Endothelial cell of umbilical vein (primary cell): Measurements from ENCODE around the gene CILP. TPM values are rescaled to one million over a fixed set of nuclear protein-coding genes. Genes with fewer than 3 reads are reported as not detected.

Experiments
- BruUV-seq: library from RNA; stranded (reverse); fragments of 400-500 nt; replicated peaks from 2 replicates; lab custom pipeline; 2021; lab: Mats Ljungman, UMichigan
- CTCF ChIA-PET: fragments of 300-600, 350-600 bp; sonication (Branson Sonifier 250); formaldehyde crosslinking; loops from one replicate; lab custom pipeline; 2021; ENCODE audit warnings: antibody characterized with exemption, inconsistent platforms; lab: Charles Lee
- POLR2A ChIA-PET: fragments of 300-600, 350-600 bp; sonication (Branson Sonifier 250); formaldehyde crosslinking; loops from one replicate; lab custom pipeline; 2021; ENCODE audit warnings: antibody characterized with exemption, inconsistent platforms; lab: Charles Lee
- DNase-seq: peaks from one replicate; pipeline ENCODE4 v3.0.0-alpha.2; 2011; ENCODE audit warnings: low read depth, low spot score
- FAIRE-seq: peaks from 2 replicates; lab custom pipeline; 2011; peaks lifted over from hg19 to GRCh38; lab: Jason Lieb, UNC
- H2AFZ ChIP-seq: 2 replicates; pipeline ENCODE4 v1.6.0; 2012; ENCODE audit warnings: low read depth, low read length, control low read depth, inconsistent platforms
- H3K27ac ChIP-seq: 2 replicates; pipeline ENCODE4 v1.5.1; 2011; ENCODE audit warnings: low read depth, mild to moderate bottlenecking, control low read depth, low read length, moderate library complexity; ENCODE audit not compliant: insufficient read depth
- H3K27me3 ChIP-seq, 2 experiments: 2 replicates each; pipeline versions ENCODE4 v1.6.0 to v1.6.1; 2011; ENCODE audit warnings: low read length in 2 of 2, mixed read lengths in 1 of 2; ENCODE audit not compliant: control insufficient read depth in 2 of 2, insufficient read depth in 2 of 2
- H3K36me3 ChIP-seq, 2 experiments: 2 replicates in 1 of 2; 3 replicates in 1 of 2; pipeline ENCODE4 v1.5.1; 2011; ENCODE audit warnings: low read length in 2 of 2, mild to moderate bottlenecking in 1 of 2, moderate library complexity in 1 of 2; ENCODE audit not compliant: control insufficient read depth in 2 of 2, insufficient read depth in 2 of 2; ENCODE audit errors: extremely low read depth in 1 of 2
- H3K4me1 ChIP-seq: 3 replicates; pipeline ENCODE4 v1.5.1; 2011; ENCODE audit warnings: mild to moderate bottlenecking, low read length; ENCODE audit not compliant: control insufficient read depth, insufficient read depth; ENCODE audit errors: extremely low read depth
- H3K4me2 ChIP-seq: 2 replicates; pipeline ENCODE4 v1.6.1; 2011; ENCODE audit warnings: low read length, control low read depth, mixed read lengths; ENCODE audit not compliant: insufficient read depth
- H3K4me3 ChIP-seq, 3 experiments: fragments of 200-600 bp in 1 of 3; sonication (generic), shearing (Covaris generic) in 1 of 3; replicated peaks in 1 of 3; 2 replicates each; pipeline ENCODE4 v1.5.1; 2011 to 2016; ENCODE audit warnings: control low read depth in 3 of 3, low read length in 3 of 3, mild to moderate bottlenecking in 2 of 3, inconsistent platforms in 1 of 3, low read depth in 1 of 3, moderate library complexity in 1 of 3; ENCODE audit not compliant: insufficient read depth in 1 of 3
- H3K79me2 ChIP-seq: 2 replicates; pipeline ENCODE4 v1.6.0; 2012; ENCODE audit warnings: low read length, inconsistent platforms; ENCODE audit not compliant: control insufficient read depth, insufficient read depth
- H3K9ac ChIP-seq: replicated peaks from 2 replicates; pipeline ENCODE3; 2011; ENCODE audit warnings: low read length, control low read depth; ENCODE audit not compliant: insufficient read depth; ENCODE audit errors: extremely low read depth
- H3K9me1 ChIP-seq: replicated peaks from 3 replicates; pipeline ENCODE4 v1.6.0; 2011; ENCODE audit warnings: mild to moderate bottlenecking, low read length; ENCODE audit not compliant: control insufficient read depth, insufficient read depth; ENCODE audit errors: extremely low read depth
- H3K9me3 ChIP-seq: replicated peaks from 2 replicates; pipeline ENCODE4 v1.5.1; 2012; ENCODE audit warnings: low read length, inconsistent platforms; ENCODE audit not compliant: control insufficient read depth, insufficient read depth
- H4K20me1 ChIP-seq: replicated peaks from 2 replicates; pipeline ENCODE3; 2011; ENCODE audit warnings: mild to moderate bottlenecking, low read length; ENCODE audit not compliant: control insufficient read depth, insufficient read depth; ENCODE audit errors: extremely low read depth
- EZH2 ChIP-seq: IDR thresholded peaks from 2 replicates; pipeline ENCODE4 v1.6.1; 2012; ENCODE audit warnings: borderline replicate concordance, low read depth, mild to moderate bottlenecking, moderate library complexity, low read length, inconsistent platforms; ENCODE audit not compliant: severe bottlenecking
- FOS ChIP-seq: IDR thresholded peaks from 2 replicates; pipeline ENCODE4 v1.6.1; 2011; ENCODE audit warnings: mild to moderate bottlenecking, low read length, moderate library complexity, borderline replicate concordance; ENCODE audit not compliant: insufficient read depth
- GATA2 ChIP-seq: IDR thresholded peaks from 2 replicates; pipeline ENCODE4 v1.7.0; 2011; ENCODE audit warnings: low read depth, mild to moderate bottlenecking, moderate library complexity, mixed read lengths, low read length; ENCODE audit not compliant: insufficient read length, insufficient read depth
- JUN ChIP-seq: IDR thresholded peaks from 2 replicates; pipeline ENCODE4 v1.6.1; 2011; ENCODE audit warnings: borderline replicate concordance, low read depth; ENCODE audit not compliant: insufficient read length, insufficient read depth
- MYC ChIP-seq: IDR thresholded peaks from one replicate; pipeline ENCODE4 v1.6.1; 2011; ENCODE audit warnings: mild to moderate bottlenecking, low read depth, low read length
- POLR2AphosphoS5 ChIP-seq: IDR thresholded peaks from 2 replicates; pipeline ENCODE4 v1.6.1; 2012; ENCODE audit warnings: low read depth, mild to moderate bottlenecking, control low read depth, low read length, moderate library complexity; ENCODE audit not compliant: insufficient read depth
- dilution Hi-C: fragments of 300-500 bp; cut with MboI; formaldehyde crosslinking; loops from one replicate; pipeline ENCODE4 v1.15.0; 2019; ENCODE audit warnings: low sequenced_read_pairs; ENCODE audit not compliant: extremely low pct_ligation_motif_present
- intact Hi-C: fragments of 100-400 bp; cut with micrococcal nuclease; formaldehyde crosslinking; loops from one replicate; pipeline ENCODE4 v1.10.0; 2022
- polyA plus RNA-seq, 4 experiments: library from polyadenylated mRNA; depleted of rRNA in 3 of 4; stranded (reverse) in 3 of 4; unstranded in 1 of 4; fragments of >200 nt; gene quantifications; 2 replicates each; pipeline versions ENCODE4 v1.2.1 to v1.2.3, GENCODE V29; 2011 to 2012; ENCODE audit warnings: missing spikeins in 1 of 4
- total RNA-seq: library from RNA; stranded (reverse); gene quantifications from 2 replicates; pipeline ENCODE4 v1.2.3, GENCODE V29; 2021
- TF ChIP-seq, protein P1 (sequence below), 2 donors: IDR thresholded peaks; 1 replicate in 1 of 2; 2 replicates in 1 of 2; pipeline ENCODE4 v1.5.1; 2011; ENCODE audit warnings: low read length in 2 of 2, mild to moderate bottlenecking in 2 of 2, moderate library complexity in 2 of 2, control low read depth in 1 of 2, inconsistent platforms in 1 of 2, low read depth in 1 of 2; ENCODE audit not compliant: insufficient read depth in 1 of 2; ENCODE audit errors: extremely low read depth in 1 of 2
- TF ChIP-seq, protein P2 (sequence below): IDR thresholded peaks from 2 replicates; pipeline ENCODE4 v1.6.1; 2011; ENCODE audit not compliant: insufficient read depth, insufficient read length

The CILP gene
- total and polyA plus RNA-seq, 2 donors (not counting 3 experiments of a cell fraction or from before 2014, with no cell fraction given): 0.01 TPM; not detected in 1

DNA sequence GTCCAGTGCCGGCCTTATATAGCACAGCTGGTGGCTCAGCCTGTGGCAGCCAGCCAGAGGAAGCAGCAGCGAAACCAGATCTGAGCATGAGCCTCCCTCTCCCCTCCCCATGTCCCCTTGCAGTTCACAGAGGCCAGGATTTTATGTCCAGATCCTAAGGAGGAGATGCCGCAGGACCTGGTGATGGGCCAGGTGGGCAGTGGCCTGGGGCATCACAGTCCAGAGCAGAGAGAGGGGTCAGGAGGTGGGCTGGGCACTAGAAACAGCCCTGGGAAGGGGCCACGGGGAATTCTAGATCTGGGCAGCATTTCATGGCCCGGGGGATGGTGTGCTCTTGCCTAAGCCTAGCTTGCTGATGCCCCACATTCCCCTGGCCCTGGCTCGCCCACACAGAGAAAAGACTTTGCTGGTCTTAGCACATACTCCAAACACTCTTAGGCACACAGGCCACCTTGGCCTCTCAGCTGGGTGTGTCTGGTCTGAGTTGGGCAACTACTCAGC lies 259 bp upstream of the CILP start:
- H3K9me3 ChIP-seq: no peaks in the 10 kb centered on the region
- peaks cover 0 to 8% of the 10 kb centered on the region in 2 experiments for H3K27me3 ChIP-seq
- TF ChIP-seq GATA2: no peak
- TF ChIP-seq FOS: no peak
- no peak for TF ChIP-seq POLR2AphosphoS5
- TF ChIP-seq, protein P1, sequence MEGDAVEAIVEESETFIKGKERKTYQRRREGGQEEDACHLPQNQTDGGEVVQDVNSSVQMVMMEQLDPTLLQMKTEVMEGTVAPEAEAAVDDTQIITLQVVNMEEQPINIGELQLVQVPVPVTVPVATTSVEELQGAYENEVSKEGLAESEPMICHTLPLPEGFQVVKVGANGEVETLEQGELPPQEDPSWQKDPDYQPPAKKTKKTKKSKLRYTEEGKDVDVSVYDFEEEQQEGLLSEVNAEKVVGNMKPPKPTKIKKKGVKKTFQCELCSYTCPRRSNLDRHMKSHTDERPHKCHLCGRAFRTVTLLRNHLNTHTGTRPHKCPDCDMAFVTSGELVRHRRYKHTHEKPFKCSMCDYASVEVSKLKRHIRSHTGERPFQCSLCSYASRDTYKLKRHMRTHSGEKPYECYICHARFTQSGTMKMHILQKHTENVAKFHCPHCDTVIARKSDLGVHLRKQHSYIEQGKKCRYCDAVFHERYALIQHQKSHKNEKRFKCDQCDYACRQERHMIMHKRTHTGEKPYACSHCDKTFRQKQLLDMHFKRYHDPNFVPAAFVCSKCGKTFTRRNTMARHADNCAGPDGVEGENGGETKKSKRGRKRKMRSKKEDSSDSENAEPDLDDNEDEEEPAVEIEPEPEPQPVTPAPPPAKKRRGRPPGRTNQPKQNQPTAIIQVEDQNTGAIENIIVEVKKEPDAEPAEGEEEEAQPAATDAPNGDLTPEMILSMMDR (IDR thresholded peaks at IDR 0.05; ENCODE audit: extremely low read depth in 1 of 2, insufficient read depth in 1 of 2, low read depth in 1 of 2, low read length in 2 of 2): no peak
- TF ChIP-seq MYC: no peak
- no peak for TF ChIP-seq EZH2
- no peak for TF ChIP-seq JUN
- TF ChIP-seq, protein P2, sequence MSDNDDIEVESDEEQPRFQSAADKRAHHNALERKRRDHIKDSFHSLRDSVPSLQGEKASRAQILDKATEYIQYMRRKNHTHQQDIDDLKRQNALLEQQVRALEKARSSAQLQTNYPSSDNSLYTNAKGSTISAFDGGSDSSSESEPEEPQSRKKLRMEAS: no peak
- dilution Hi-C loops (no loop called here), intact Hi-C loops (no loop called here)
- no peak overlapping the region for H3K4me2 ChIP-seq
- H3K4me3 ChIP-seq: no peak overlapping the region
- DNase-seq: no peak
- no TSS peak for BruUV-seq
- no peaks in the 10 kb centered on the region for H3K4me1 ChIP-seq
- H3K9ac ChIP-seq: no peak overlapping the region
- no peaks in the 10 kb centered on the region for H3K9me1 ChIP-seq
- ChIA-PET POLR2A (interaction anchor here (0.5 kb wide), 1 partner anchor 26 kb away, joined by 5 read pairs; the partner anchor contains the start of gene CLPX), CTCF (interaction anchor here (1.2 to 1.9 kb wide), 3 partner anchors 9 to 17 kb away, joined by 3 to 10 read pairs (median 6); no protein-coding TSS in a partner anchor)
- FAIRE-seq: no peak
- H3K36me3 ChIP-seq: no peaks in the 10 kb centered on the region
- no peaks in the 10 kb centered on the region for H4K20me1 ChIP-seq
- H2AFZ ChIP-seq: no peak overlapping the region
- H3K27ac ChIP-seq: no peak overlapping the region
- H3K79me2 ChIP-seq: no peaks in the 10 kb centered on the region
